Measurements from ENCODE around the gene MBP. TPM values are rescaled to one million over a fixed set of nuclear protein-coding genes. Genes with fewer than 3 reads are reported as not detected.

MBP gene
- total and polyA plus RNA-seq, 8 donors: 6.3 to 33.5 (median 20.7) TPM

DNA sequence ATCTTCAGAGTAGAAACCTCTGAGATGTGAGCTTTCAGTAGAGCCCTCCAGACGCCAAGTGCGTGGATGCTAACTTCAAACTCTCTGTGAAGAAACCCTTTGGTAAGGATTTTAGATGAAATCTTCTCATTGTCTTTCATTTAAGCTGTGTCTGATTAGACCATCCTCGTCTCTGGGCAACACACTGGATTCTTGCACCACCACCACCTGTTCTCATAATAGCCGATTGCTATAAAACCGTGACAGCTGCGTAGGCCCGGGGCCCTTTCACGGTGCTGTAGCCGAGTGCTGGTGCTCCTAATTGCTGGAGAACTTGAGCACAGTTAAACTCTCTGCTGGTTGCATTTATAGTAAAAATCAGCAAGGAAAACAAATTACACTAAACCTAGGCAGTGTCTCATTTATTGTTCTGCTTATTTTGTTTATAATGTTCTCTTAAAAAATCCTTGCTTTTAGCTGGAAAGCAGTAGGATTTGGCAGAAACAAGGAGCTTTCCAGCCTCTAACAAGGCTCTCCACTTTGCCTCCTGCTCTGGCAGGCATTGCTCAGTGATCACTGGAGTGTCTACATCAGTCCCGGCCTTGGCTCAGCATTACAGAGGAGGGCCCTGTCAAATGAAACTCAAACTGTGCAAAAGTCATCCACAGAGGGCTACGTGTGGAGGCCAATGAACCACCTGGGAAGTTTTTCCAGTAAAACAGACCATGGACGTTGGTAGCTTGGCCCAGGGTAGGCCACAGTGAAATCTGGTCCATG lies 40.9 kb upstream of the MBP start:
- DNase-seq: no peak
- no peaks in the 10 kb centered on the region for H3K4me1 ChIP-seq
- intact Hi-C loops (cut with DNase I): no loop called here
- no peak overlapping the region for H3K4me3 ChIP-seq
- ATAC-seq: peak in 1 of 4 donors; percentile 58
- no peaks in the 10 kb centered on the region for H3K9me3 ChIP-seq
- no peak for FAIRE-seq
- H3K27ac ChIP-seq: no peak overlapping the region
- WGBS, 2 donors: 67 to 75% methylated on average over 12 of the region's 12 CpGs
- no peaks in the 10 kb centered on the region for H3K36me3 ChIP-seq
- TF ChIP-seq, protein P1, sequence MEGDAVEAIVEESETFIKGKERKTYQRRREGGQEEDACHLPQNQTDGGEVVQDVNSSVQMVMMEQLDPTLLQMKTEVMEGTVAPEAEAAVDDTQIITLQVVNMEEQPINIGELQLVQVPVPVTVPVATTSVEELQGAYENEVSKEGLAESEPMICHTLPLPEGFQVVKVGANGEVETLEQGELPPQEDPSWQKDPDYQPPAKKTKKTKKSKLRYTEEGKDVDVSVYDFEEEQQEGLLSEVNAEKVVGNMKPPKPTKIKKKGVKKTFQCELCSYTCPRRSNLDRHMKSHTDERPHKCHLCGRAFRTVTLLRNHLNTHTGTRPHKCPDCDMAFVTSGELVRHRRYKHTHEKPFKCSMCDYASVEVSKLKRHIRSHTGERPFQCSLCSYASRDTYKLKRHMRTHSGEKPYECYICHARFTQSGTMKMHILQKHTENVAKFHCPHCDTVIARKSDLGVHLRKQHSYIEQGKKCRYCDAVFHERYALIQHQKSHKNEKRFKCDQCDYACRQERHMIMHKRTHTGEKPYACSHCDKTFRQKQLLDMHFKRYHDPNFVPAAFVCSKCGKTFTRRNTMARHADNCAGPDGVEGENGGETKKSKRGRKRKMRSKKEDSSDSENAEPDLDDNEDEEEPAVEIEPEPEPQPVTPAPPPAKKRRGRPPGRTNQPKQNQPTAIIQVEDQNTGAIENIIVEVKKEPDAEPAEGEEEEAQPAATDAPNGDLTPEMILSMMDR (IDR thresholded peaks at IDR 0.05): no peak
- no peaks in the 10 kb centered on the region for H3K27me3 ChIP-seq

DNA sequence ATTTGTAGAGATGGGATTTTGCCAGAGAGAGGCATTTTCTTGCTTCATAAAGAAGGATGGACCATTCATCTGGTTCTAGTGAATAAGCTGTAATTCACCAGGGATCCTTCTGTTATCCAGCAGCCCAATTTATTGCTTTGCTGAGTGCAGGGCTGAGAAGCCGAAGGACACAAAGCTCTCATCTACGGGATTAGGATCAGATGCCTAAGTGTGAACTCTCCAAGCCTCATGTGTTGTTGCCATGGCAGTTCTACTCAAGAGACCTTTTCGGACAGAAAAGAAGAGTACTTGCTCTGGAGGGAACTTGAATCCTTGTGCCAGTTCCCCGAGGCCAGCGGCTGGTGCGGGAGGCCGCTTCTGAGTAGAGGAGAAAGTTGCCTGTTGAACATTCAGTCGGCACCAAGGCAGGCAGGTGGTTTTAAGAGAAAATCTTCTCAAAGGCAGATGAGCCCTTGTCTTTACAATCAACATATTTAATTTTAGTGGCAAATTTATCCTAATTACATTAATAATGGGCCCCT lies 38.4 kb upstream of the MBP start:
- H3K4me1 ChIP-seq: no peaks in the 10 kb centered on the region
- TF ChIP-seq, protein P1 (IDR thresholded peaks at IDR 0.05): no peak
- H3K9me3 ChIP-seq: no peaks in the 10 kb centered on the region
- H3K27me3 ChIP-seq: no peaks in the 10 kb centered on the region
- H3K4me3 ChIP-seq: no peak overlapping the region
- DNase-seq: no peak
- FAIRE-seq: no peak
- no peaks in the 10 kb centered on the region for H3K36me3 ChIP-seq
- WGBS, 2 donors: 70 to 71% methylated on average over 8 of the region's 8 CpGs
- H3K27ac ChIP-seq: no peak overlapping the region
- no peak for ATAC-seq
- intact Hi-C loops (cut with DNase I): no loop called here

DNA sequence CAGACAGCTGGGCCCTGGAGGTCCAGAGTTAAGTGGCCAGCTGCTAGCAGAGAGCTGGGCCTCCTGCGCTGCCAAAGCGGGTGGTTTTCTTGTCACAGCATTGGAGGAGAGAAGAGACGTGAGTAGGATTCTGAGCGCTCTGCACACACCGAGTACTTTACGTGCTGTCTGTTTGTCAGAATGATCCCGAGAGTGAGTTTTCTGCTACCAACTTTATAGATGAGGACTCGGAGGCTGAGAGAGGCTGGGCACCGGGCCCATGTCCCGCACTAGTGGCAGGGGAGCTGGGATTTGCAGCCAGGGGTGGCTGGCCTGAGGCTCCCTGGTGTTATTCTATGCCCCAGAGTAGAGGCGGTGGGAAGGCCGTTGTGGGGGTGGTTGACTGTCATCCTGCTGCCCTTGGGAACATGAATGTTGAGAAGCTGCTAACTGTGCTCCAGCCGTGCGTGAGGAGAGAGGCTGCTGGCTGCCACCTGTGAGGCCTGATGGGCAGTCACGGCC lies 36.3 kb upstream of the MBP start:
- intact Hi-C loops (cut with DNase I): no loop called here
- no peaks in the 10 kb centered on the region for H3K27me3 ChIP-seq
- no peak for ATAC-seq
- DNase-seq: no peak
- 91 to 93% methylated on average over 15 of the region's 15 CpGs for WGBS, 2 donors
- H3K4me1 ChIP-seq: no peaks in the 10 kb centered on the region
- H3K27ac ChIP-seq: no peak overlapping the region
- H3K4me3 ChIP-seq: no peak overlapping the region
- no peaks in the 10 kb centered on the region for H3K36me3 ChIP-seq
- no peak for FAIRE-seq
- TF ChIP-seq, protein P1 (IDR thresholded peaks at IDR 0.05): no peak
- H3K9me3 ChIP-seq: no peaks in the 10 kb centered on the region

DNA sequence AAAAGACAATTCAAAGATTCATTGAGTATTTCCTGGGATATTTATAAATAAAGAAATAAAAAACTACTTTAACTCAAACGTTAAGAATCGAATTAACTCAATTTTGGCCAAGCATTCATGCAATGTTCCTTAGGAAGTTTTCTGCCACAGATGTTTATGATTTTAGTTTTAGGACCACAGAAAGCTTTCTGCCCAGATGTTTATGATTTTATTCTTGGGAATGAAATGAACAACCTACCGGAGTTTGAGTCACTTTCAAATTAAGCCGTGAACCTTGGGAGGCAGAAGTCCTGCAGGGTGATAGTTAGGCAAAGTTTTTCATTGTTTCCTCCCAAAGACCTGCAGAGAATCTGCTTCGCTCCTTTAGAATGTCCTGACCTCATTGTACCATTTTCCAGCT lies 34.7 kb upstream of the MBP start:
- no peak overlapping the region for H3K4me3 ChIP-seq
- ATAC-seq (no peak), FAIRE-seq (no peak), DNase-seq (no peak)
- H3K27me3 ChIP-seq: no peaks in the 10 kb centered on the region
- H3K27ac ChIP-seq: no peak overlapping the region
- H3K4me1 ChIP-seq: no peaks in the 10 kb centered on the region
- WGBS, 2 donors: 78 to 89% methylated on average over 5 of the region's 5 CpGs
- intact Hi-C loops (cut with DNase I): no loop called here
- TF ChIP-seq, protein P1 (IDR thresholded peaks at IDR 0.05): no peak
- no peaks in the 10 kb centered on the region for H3K9me3 ChIP-seq
- no peaks in the 10 kb centered on the region for H3K36me3 ChIP-seq

DNA sequence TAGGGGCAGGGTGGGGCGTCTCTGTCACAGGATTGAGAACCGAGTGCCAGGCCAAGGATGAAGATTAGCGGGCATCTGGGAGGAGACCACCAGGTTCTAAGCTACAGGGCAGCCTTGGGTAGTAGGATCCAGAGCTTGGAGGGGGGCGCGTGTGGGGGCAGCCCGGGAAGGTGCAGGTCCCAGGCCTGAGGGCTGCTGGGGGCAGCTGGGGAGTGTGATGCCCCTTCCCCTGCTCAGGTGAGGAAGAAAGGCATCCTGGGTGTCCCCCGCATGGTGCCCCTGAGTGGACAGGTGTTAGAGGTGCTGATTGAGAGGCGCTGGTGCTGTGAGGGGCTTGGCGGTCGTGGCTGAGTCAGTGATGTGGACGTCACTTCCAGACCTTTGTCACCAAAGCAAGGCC lies 33.9 kb upstream of the MBP start:
- Histone ChIP-seq H3K27ac (no peak overlapping the region), H3K27me3 (no peaks in the 10 kb centered on the region), H3K4me3 (no peak overlapping the region), H3K4me1 (no peaks in the 10 kb centered on the region), H3K36me3 (no peaks in the 10 kb centered on the region), H3K9me3 (no peaks in the 10 kb centered on the region)
- intact Hi-C loops (cut with DNase I): no loop called here
- FAIRE-seq: no peak
- 81 to 84% methylated on average over 11 of the region's 11 CpGs for WGBS, 2 donors
- ATAC-seq: no peak
- DNase-seq: no peak
- TF ChIP-seq, protein P1 (IDR thresholded peaks at IDR 0.05): no peak
